Activated CD4-positive, alpha-beta memory T cell treated with anti-CD3 and anti-CD28 coated beads, Interleukin-2, amount 10 ng/mL, durations not matched to agents 7 days and 5 days (primary cell): Measurements from ENCODE around the gene SLC8B1. TPM values are rescaled to one million over a fixed set of nuclear protein-coding genes. Genes with fewer than 3 reads are reported as not detected.

Experiments
- CTCF ChIA-PET: fragments of 350-600 bp; sonication (Branson Sonifier 250); formaldehyde crosslinking; loops from one replicate; lab custom pipeline; 2021; ENCODE audit warnings: antibody characterized with exemption, inconsistent platforms; lab: Charles Lee
- POLR2A ChIA-PET: fragments of 350-600 bp; sonication (Branson Sonifier 250); formaldehyde crosslinking; loops from one replicate; lab custom pipeline; 2021; ENCODE audit warnings: antibody characterized with exemption; lab: Charles Lee
- DNase-seq: peaks from one replicate; pipeline ENCODE4 v3.0.0-alpha.2; 2020
- H3K27ac Mint-ChIP-seq: one replicate; pipeline ENCODE4 v1.8.0; 2021; ENCODE audit warnings: mild to moderate bottlenecking, mixed read lengths
- H3K27me3 Mint-ChIP-seq: one replicate; pipeline ENCODE4 v1.8.0; 2021; ENCODE audit warnings: mixed read lengths
- H3K36me3 Mint-ChIP-seq: one replicate; pipeline ENCODE4 v1.8.0; 2021; ENCODE audit warnings: low read depth, mixed read lengths
- H3K4me1 Mint-ChIP-seq: one replicate; pipeline ENCODE4 v1.8.0; 2021; ENCODE audit warnings: mixed read lengths
- H3K4me3 Mint-ChIP-seq: one replicate; pipeline ENCODE4 v1.8.0; 2021; ENCODE audit warnings: mild to moderate bottlenecking, mixed read lengths
- H3K9me3 Mint-ChIP-seq: one replicate; pipeline ENCODE4 v1.8.0; 2021; ENCODE audit warnings: mixed read lengths
- total RNA-seq, 2 experiments: library from RNA; stranded (reverse); gene quantifications; one replicate each; pipeline ENCODE4 v1.2.3, GENCODE V29; 2021

The SLC8B1 gene
- total RNA-seq = 10 to 100 TPM; 20.2 to 20.8 TPM

GRCh38 chr12:113334786-113335539 lies at the start of gene SLC8B1:
Gene SLC8B1 (minus strand): TSS chr12:113335109. CDS start chr12:113332878, 2,231 bp downstream.
- ChIA-PET CTCF (interaction anchor here (1.0 to 2.1 kb wide), 5 partner anchors 23 to 182 kb away, joined by 3 to 13 read pairs (median 5); partner anchors contain the start of gene PLBD2), POLR2A (interaction anchor here (0.8 to 2.1 kb wide), 7 partner anchors 12 to 150 kb away, joined by 3 to 5 read pairs (median 3); partner anchors contain the start of genes DDX54, PLBD2 and RITA1)
- H3K9me3 Mint-ChIP-seq = no peaks in the 10 kb centered on the region
- H3K4me1 Mint-ChIP-seq = peaks cover 17% of the 10 kb centered on the region
- H3K27ac Mint-ChIP-seq = peak within 1 kb of the TSS; percentile 17
- H3K4me3 Mint-ChIP-seq = peak within 1 kb of the TSS; percentile 86
- DNase-seq = peak; percentile 90
- H3K36me3 Mint-ChIP-seq = peaks cover 20% of the 10 kb centered on the region
- no peaks in the 10 kb centered on the region for H3K27me3 Mint-ChIP-seq

- H3K4me1 Mint-ChIP-seq = no peaks in the 10 kb centered on the region
- ChIA-PET CTCF (no interaction called here), POLR2A (no interaction called here)
- no peaks in the 10 kb centered on the region for H3K36me3 Mint-ChIP-seq
- H3K27me3 Mint-ChIP-seq = no peaks in the 10 kb centered on the region
- no peak overlapping the region for H3K27ac Mint-ChIP-seq
- no peaks in the 10 kb centered on the region for H3K9me3 Mint-ChIP-seq
- DNase-seq = no peak
- H3K4me3 Mint-ChIP-seq = no peak overlapping the region
Observed at GRCh38 chr12:113382206-113382605, 47.3 kb upstream of the SLC8B1 start.

GRCh38 chr12:113381220-113381619 lies 46.3 kb upstream of the SLC8B1 start:
- DNase-seq = no peak
- H3K36me3 Mint-ChIP-seq = no peaks in the 10 kb centered on the region
- H3K27me3 Mint-ChIP-seq = no peaks in the 10 kb centered on the region
- no peak overlapping the region for H3K27ac Mint-ChIP-seq
- no peaks in the 10 kb centered on the region for H3K4me1 Mint-ChIP-seq
- POLR2A ChIA-PET = no interaction called here
- H3K4me3 Mint-ChIP-seq = no peak overlapping the region
- CTCF ChIA-PET = no interaction called here
- H3K9me3 Mint-ChIP-seq = no peaks in the 10 kb centered on the region

GRCh38 chr12:113378291-113378690 lies 43.4 kb upstream of the SLC8B1 start:
- no peaks in the 10 kb centered on the region for H3K27me3 Mint-ChIP-seq
- H3K4me3 Mint-ChIP-seq = no peak overlapping the region
- CTCF ChIA-PET = no interaction called here

GRCh38 chr12:113374823-113375428 lies 40.0 kb upstream of the SLC8B1 start:
- CTCF ChIA-PET = no interaction called here
- H3K4me3 Mint-ChIP-seq = no peak overlapping the region

More at GRCh38 chr12:113378291-113378690, 43.4 kb upstream of the SLC8B1 start:
- no peaks in the 10 kb centered on the region for H3K9me3 Mint-ChIP-seq
- H3K4me1 Mint-ChIP-seq = no peaks in the 10 kb centered on the region
- POLR2A ChIA-PET = no interaction called here
- no peak overlapping the region for H3K27ac Mint-ChIP-seq
- DNase-seq = no peak
- H3K36me3 Mint-ChIP-seq = no peaks in the 10 kb centered on the region

GRCh38 chr12:113373969-113374368 lies 39.1 kb upstream of the SLC8B1 start:
- no peak overlapping the region for H3K4me3 Mint-ChIP-seq
- ChIA-PET POLR2A (interaction anchor here (0.5 kb wide), 1 partner anchor 177 kb away, joined by 3 read pairs; no protein-coding TSS in a partner anchor), CTCF (no interaction called here)
- H3K27me3 Mint-ChIP-seq = no peaks in the 10 kb centered on the region
- H3K36me3 Mint-ChIP-seq = no peaks in the 10 kb centered on the region
- no peak for DNase-seq
- H3K4me1 Mint-ChIP-seq = peaks cover 6% of the 10 kb centered on the region
- no peaks in the 10 kb centered on the region for H3K9me3 Mint-ChIP-seq
- H3K27ac Mint-ChIP-seq = no peak overlapping the region

More at GRCh38 chr12:113374823-113375428, 40.0 kb upstream of the SLC8B1 start:
- POLR2A ChIA-PET = interaction anchor here (0.5 kb wide), 1 partner anchor 178 kb away, joined by 3 read pairs; no protein-coding TSS in a partner anchor
- H3K4me1 Mint-ChIP-seq = peaks cover 6% of the 10 kb centered on the region
- no peaks in the 10 kb centered on the region for H3K9me3 Mint-ChIP-seq
- no peaks in the 10 kb centered on the region for H3K36me3 Mint-ChIP-seq
- DNase-seq = no peak
- H3K27ac Mint-ChIP-seq = no peak overlapping the region
- H3K27me3 Mint-ChIP-seq = no peaks in the 10 kb centered on the region

- H3K9me3 Mint-ChIP-seq = no peaks in the 10 kb centered on the region
- H3K4me1 Mint-ChIP-seq = peaks cover 6% of the 10 kb centered on the region
- CTCF ChIA-PET = no interaction called here
- H3K27me3 Mint-ChIP-seq = no peaks in the 10 kb centered on the region
- H3K4me3 Mint-ChIP-seq = no peak overlapping the region
- DNase-seq = no peak
- POLR2A ChIA-PET = no interaction called here
- H3K27ac Mint-ChIP-seq = no peak overlapping the region
- H3K36me3 Mint-ChIP-seq = no peaks in the 10 kb centered on the region
Observed at GRCh38 chr12:113373440-113373839, 38.5 kb upstream of the SLC8B1 start.

- Mint-ChIP-seq H3K4me1 (peaks cover 6% of the 10 kb centered on the region), H3K27me3 (no peaks in the 10 kb centered on the region), H3K36me3 (no peaks in the 10 kb centered on the region), H3K9me3 (no peaks in the 10 kb centered on the region), H3K27ac (no peak overlapping the region), H3K4me3 (no peak overlapping the region)
- ChIA-PET POLR2A (no interaction called here), CTCF (no interaction called here)
- no peak for DNase-seq
Observed at GRCh38 chr12:113372371-113372770, 37.5 kb upstream of the SLC8B1 start.

GRCh38 chr12:113371808-113372207 lies 36.9 kb upstream of the SLC8B1 start:
- DNase-seq = no peak
- ChIA-PET POLR2A (no interaction called here), CTCF (no interaction called here)
- H3K9me3 Mint-ChIP-seq = no peaks in the 10 kb centered on the region
- H3K36me3 Mint-ChIP-seq = no peaks in the 10 kb centered on the region
- H3K4me1 Mint-ChIP-seq = peaks cover 6% of the 10 kb centered on the region
- H3K27ac Mint-ChIP-seq = no peak overlapping the region
- no peaks in the 10 kb centered on the region for H3K27me3 Mint-ChIP-seq
- H3K4me3 Mint-ChIP-seq = no peak overlapping the region

GRCh38 chr12:113370923-113371682 lies 36.2 kb upstream of the SLC8B1 start:
- Mint-ChIP-seq H3K27ac (no peak overlapping the region), H3K36me3 (no peaks in the 10 kb centered on the region), H3K9me3 (no peaks in the 10 kb centered on the region), H3K4me3 (no peak overlapping the region), H3K27me3 (no peaks in the 10 kb centered on the region), H3K4me1 (peaks cover 6% of the 10 kb centered on the region)
- DNase-seq = no peak
- ChIA-PET POLR2A (no interaction called here), CTCF (no interaction called here)

GRCh38 chr12:113369391-113369985 lies 34.6 kb upstream of the SLC8B1 start:
- H3K27me3 Mint-ChIP-seq = no peaks in the 10 kb centered on the region
- no peak for DNase-seq
- H3K36me3 Mint-ChIP-seq = no peaks in the 10 kb centered on the region
- H3K4me3 Mint-ChIP-seq = no peak overlapping the region
- H3K4me1 Mint-ChIP-seq = peaks cover 6% of the 10 kb centered on the region
- no peak overlapping the region for H3K27ac Mint-ChIP-seq
- POLR2A ChIA-PET = interaction anchor here (0.6 kb wide), 1 partner anchor 146 kb away, joined by 3 read pairs; no protein-coding TSS in a partner anchor
- no peaks in the 10 kb centered on the region for H3K9me3 Mint-ChIP-seq
- CTCF ChIA-PET = no interaction called here

GRCh38 chr12:113368331-113368730 lies 33.4 kb upstream of the SLC8B1 start:
- H3K4me3 Mint-ChIP-seq = no peak overlapping the region
- no peak for DNase-seq
- no peaks in the 10 kb centered on the region for H3K36me3 Mint-ChIP-seq
- no peaks in the 10 kb centered on the region for H3K27me3 Mint-ChIP-seq
- CTCF ChIA-PET = no interaction called here
- peaks cover 6% of the 10 kb centered on the region for H3K4me1 Mint-ChIP-seq
- POLR2A ChIA-PET = no interaction called here
- H3K9me3 Mint-ChIP-seq = no peaks in the 10 kb centered on the region
- no peak overlapping the region for H3K27ac Mint-ChIP-seq
